NCI-H446 treated with DMSO at 0.1 percent for 48 hours (cell line): ENCODE measurements around the gene SBNO2.
"Not testable (repeated sequence)": the region's sequence is repeated elsewhere in the genome, so short reads cannot be mapped to it uniquely, and the experiment has no call there.

Experiments
- DNase-seq: peaks from one replicate; lab custom pipeline; 2025; lab: John Stamatoyannopoulos, UW

SBNO2 gene

DNA sequence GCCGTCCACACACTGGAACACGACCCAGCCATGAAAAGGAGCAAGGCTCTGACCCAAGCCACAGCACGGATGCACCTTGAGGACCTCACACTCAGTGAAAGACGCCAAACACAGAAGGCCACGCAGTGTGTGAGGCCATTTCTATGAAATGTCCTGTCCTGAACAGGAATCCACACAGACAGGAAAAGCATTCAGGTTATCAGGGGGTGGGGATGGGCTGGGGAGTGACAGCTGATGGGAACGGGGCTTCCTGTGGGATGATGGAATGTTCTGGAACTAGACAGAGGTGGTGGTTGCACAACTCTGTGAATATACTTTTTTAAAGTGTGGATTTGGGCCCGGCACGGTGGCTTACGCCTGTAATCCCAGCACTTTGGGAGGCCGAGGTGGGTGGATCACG, 39.6 kb downstream of the SBNO2 start:
- no peak for DNase-seq

DNA sequence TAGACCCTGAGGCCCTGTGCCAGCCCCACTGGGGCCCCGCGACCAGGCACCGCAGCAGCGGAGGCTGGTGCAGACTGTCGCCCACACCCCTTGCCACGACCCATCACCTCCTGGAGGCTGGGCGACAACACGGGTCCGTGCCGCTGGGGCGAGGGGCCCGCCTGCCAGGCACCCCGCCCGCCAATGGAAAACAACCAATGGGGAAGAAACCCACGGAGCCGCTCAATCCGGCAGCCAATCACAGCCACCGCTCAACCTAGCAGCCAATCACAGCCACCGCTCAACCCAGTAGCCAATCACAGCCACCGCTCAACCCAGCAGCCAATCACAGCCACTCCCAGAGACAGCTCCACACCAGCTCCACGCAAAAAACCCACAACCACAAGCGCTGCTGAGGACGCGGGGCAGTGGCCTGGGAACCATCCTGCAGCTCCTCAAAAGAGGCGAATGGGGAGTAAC, 40.6 kb downstream of the SBNO2 start:
- DNase-seq: no peak

DNA sequence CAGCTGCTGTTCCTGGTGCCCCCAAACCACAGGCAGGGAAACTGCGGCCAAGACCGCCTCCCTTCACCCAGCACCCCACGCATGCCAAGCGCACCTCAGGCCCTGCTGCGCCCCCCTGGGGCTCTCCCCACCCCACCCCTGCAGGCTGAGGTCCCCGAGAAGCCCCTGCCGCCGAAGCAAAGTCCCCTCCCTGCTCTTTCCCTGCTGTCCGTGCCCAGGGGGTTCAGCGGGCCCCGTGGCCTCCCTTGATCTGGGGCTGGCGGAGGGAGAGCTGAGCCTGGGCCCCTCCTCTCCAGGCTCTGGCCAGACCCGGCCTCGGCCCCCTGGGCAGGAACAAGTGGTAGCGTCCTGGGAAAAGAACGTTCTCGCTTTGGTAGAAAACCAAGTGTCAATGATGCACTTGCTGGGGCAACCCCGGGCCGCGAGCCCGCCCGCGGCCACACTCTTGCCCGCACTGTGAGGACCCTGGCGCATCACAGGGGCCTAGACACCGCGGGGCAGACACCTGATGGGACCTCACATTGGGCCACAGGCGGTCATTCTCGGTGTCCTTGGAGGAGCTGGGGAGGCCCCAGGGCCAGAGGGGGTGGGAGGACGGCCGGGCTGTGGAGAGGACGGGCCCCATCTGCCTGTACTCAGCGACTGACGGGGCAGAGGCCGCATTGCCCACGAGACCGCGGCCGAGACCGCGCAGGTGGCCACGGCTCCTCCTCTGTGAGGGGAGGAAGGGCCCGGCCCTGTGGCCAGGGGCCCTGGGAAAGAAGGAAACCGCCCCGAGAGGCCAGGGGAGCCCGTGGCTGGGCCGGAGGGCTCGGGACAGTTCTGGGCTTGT, 41.3 kb downstream of the SBNO2 start:
- no peak for DNase-seq

DNA sequence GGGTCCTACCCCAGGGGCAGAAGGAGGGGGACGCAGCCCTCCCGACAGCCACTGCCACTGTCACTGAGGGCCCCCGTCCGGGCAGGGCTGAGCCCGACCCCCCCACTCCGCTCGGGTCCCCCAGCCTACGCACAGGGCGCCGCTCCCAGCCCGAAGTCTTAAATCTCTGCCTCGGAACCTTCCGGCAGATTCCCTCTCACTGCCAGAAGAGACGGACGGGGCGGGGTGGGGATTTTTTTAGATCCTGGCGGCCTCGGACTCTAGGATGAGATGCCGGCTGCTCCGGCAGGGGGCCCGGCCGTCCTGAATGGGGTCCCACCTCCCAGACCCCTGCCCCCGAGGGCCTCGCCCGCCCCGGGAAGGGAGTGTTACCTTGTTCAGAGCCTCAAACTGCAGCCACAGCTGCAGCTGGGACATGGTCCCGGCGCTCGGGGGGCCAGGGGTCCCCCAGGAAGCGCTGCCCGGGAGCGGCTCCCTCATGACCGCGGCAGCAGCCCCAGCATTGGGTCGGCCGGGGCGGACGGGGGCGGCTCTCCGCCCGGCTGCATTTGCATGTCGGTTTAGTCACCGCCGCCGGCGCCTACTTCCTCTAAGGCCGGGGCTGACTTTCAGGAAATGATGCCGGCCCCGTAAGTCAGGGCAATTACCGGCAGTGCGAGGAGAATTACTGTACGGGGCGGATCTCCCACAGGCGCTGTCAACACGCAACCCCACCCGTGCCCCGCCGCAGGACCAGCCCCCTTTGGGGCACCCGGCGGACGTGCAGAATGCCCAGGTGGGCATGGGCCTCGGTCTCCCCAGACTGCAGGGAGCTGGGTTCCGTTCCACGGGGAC, 42.1 kb downstream of the SBNO2 start:
- no peak for DNase-seq

DNA sequence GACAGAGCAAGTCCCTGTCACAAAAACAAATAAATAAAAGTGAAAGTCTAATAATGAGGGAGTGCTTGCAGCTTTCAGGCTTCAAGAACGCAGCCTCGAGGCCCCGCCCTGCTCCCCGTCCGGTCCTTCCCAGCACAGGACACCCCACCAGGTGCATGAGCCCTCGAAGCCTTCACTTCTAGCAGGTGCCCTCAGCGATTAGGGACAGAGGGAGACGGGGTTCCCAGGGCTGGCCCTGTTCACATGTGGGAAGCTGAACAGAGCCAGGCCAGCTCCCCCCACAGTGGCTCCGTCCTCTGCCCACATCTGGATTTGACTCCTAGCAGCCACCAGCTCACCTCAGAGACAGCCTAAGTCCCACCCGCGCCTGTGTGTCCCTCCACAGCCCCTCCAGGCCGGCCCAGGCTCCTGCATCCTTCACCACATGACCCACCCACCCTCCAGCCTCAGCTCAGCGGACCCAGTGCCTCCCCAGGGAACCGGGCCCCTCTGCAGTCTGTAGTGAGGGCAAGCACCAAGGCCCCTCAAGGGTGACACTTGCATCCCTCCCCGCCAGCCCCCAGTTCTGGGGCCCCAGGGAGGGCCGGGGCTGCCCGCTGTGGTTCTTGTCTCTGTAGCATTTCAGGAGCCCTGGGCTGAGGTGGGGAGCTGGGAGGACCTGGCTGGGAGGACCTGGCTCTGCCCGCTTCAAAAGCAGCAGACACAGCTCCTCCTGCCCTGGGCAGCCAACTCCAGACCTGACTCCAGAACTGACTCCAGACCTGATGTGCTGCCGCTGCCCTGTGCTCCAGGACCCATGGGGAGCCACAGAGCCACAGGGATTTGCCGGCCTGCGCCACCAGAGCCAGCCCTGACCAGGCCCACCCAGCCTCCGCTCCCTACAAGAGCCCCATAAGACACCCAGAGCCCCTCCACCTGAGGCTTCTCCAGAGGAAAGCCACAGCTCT, 43.0 kb downstream of the SBNO2 start:
- DNase-seq: no peak

DNA sequence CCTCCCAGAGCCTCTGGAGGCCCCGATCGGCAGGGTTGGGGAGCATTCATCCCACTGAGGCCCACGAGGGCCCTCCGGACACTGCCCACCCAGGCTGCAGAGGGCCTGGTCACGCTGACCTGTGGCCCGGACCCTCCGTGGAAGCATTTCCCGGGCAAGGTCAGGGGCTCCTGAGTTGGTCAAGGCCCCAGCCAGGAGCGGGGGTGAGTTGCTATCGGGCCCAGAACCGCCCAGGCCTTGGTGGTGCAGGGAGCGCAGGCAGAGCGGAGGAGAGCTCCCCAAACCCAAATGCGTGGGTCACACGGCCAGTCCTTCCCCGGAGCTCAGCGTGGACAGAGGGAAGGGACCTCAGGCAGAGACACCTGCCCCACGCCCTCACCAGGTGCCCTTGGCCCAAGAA, 44.5 kb downstream of the SBNO2 start:
- DNase-seq: no peak

DNA sequence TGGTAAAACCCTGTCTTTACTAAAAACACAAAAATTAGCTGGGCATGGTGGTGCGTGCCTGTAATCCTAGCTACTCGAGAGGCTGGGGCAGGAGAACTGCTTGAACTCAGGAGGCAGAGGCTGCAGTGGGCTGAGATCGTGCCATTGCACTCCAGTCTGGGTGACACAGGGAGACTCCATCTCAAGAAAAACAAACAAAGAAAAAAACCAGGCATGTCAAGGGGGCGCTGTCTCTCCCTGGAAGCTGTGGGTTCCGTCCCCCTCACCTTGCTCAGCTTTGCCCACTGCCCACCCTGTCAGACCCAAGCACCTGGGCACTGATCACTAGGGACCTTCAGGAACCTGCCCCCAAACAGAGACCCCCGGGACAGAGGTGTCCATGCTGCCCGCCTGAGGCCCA, 45.0 kb downstream of the SBNO2 start:
- DNase-seq: not testable (repeated sequence)

DNA sequence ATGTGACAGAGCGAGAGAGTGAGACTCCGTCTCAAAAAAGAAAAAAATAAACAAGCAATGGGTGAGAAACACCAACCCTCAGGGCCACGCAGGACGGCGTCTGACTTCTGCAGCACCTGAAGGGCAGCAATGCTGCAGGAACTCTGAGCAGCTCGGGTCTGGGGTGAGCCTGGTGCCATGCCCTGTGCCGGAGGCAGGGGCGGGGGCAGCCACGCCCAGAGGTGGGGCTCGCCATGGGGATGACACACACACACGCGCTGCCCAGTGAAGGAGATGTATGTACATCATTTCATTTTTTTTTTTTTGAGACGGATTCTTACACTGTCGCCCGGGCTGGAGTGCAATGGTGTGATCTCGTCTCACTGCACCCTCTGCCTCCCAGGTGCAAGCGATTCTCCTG, 46.0 kb downstream of the SBNO2 start:
- DNase-seq: no peak

DNA sequence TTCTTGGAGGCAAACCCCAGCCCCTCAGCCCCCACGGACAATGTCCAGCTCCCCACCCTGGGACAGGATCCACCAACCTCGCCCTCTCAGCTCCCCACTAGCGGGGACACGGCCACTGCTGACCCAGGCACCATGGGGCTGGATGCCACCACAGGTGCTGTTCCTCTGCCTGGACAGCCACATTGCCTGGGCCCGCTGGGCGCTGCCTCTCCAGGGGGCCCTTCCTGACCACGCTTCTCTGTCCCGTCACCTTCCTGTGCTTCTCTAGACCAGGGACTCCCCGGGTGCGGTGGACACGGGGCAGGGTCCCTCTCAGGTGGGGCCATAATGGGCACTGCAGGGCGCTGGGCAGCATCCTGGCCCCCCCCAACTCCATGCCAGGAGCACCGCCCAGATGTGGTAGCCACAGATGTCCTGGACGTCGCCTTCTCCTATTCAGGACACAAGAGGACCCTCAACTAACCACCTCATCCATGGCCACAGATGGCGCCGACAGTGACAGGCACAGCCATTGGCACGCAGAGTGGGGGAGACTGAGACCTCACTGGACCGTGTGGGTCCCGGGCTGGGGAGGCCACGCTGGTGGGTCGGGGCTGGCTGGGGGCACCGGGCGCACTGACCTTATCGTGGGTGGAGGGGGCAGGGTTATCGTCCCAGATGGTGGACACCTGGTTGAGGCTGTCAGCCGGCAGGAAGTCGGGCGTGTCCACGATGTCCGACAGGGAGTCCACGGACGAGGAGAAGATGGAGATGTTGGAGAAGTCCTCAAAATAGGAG, 46.9 kb downstream of the SBNO2 start:
- no peak for DNase-seq

DNA sequence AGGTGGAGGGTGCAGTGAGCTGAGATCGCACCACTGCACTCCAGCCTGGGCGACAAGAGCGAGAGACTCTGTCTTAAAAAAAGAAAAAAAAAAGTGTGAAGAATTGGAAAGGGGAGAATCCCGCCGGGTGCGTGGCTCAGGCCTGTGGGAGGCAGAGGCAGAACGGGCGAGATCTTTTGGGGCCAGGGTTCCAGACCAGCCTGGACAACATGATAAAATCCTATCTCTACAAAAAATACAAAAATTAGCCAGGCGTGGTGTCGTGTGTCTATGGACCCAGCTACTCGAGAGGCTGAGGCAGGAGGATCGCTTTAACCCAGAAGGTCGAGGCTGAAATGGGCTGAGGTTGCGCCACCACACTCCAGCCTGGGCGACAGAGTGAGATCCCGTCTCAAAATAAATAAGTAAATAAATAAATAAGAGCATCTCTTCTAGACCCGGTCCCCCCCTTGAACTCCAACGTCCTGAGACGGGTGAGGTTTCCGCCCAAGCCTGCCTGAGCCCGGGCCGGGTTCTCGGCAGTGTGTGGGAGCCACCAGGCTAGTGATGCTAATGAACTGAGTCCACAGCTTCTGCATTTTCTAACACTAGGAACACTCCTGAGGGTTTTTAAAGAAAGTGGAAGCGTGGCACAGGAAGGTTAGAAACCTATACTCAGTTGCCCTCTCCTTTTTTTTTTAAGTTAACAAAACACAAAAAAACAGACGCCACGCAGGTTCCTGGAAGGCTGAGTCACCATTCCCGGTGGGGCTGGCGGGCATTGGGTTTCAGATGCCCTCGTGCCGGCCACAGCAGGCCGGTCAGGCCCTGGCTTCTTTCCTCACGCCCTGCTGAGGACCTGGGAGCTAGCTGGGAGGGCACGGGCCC, 48.2 kb downstream of the SBNO2 start:
- no peak for DNase-seq

DNA sequence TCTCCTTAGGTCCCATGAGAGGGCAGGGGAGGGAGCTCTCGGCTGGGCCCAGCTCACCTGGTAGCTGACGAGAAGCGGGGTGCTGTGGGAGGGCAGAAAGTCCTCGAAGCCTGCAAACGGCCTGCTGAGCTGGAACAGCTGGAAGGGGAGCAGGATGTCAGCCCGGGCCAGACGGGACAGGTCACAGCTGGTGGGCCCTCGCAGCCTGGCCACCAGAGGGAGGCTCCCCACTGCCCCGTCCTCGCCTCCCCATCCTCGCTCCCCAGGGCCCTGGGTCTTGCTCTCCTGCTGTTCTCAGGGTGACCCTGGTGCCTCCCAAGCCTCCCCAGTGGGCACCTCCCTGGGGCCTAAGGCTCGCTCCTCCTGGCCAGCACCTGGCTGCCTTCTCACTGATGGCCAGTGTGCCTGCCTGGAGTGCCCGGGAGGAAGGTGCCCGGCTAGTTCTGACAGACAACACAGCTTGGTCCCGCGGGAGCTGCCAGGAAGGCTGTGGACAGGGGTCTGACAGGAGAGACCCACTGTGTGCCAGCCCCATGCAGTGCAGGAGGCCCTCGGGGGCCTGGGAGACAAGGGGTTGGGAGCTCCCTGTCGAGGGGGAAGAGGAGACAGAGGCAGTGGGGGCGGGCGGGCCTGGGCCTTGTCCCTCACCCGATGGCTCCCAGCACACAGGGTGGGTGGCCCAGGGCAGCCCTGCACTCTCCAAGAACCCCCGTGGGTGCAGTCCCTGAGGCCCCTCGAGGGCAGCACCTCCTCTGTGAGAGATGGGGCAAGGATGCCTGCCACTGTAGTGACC, 50.0 kb downstream of the SBNO2 start:
- DNase-seq: no peak

DNA sequence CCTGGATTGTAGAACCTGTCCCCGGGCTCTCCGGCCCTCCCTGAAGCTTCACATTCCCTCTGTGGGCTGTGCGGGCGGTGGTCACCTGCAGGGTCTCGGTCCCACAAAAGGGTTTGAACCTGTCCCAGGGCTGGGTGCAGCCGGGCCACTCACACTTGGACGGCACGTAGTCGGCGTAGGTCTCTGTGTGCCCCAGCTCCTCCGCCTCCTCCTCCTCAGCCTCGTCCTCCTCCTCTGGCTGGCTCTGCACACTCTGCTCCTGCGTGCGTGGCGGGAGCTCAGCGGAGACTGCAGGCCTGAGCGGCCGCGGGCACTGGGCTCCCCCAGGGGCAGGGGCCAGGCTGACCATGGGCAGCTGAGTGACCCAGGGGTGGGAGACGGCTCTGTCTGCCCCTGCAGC, 50.7 kb downstream of the SBNO2 start:
- DNase-seq: no peak

DNA sequence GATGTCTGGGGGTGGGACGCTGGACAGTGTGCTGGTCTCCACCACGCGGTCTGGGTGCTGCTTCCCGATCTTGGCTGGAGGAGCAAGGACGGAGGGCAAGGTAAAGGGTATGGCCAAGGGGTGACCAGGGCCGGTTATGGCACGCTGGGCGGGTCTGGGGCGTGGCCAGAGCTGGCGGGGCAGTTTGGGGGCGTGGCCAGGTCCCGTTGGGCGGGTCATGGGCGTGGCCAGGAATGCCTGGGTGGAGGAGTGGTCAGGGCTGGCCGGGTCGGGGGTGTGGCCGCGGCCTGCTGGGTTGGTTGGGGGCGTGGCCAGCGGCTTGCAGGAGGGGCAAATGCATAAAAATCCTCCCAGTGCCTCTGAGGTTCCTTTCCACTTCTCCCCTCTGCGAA, 51.1 kb downstream of the SBNO2 start:
- DNase-seq: no peak

DNA sequence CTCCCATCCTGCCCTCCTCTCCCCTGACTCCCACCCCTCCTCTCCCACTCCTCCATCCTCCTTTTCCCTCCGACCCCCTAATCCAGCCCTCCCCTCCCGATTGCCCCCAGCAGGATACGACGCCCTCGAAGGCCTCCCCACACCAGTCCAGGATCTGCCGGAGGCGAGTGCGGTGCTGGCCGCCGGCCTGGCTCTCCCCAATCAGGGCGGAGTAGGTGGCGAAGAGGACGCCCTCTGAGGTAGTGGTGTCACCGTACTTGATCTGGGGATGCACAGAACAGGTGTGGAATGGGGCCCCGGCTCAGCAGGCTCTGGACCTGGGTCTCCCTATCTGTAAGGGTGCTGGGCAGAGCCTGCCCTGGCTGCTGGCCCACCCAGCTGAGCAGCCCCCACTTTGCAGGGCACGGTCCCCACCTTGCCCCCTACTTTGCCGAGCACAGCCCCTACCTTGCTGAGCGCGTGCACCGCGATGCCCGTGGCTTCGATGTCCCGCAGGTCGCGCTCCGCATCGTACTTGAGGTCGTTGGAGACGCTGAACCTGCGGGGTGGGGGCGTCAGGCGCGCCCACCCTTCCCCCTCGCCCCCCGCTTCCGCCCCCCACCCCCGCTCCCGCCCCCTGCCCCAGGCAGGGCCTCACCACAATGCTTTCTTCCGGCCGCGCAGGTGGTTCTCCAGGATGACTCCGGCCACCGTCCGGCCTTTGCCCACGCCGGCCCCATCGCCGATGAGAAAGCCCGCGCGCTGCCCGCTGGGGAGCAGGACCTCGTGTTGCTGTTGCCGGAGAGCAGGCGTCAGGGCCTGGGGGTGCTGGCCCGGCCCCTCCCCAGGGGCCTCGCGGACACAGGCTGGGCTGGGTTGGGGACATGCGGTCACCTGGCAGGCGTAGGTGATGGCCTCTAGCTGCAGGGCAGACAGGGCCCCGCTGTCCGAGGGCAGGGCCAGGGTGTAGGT, 51.8 kb downstream of the SBNO2 start:
- DNase-seq: no peak

DNA sequence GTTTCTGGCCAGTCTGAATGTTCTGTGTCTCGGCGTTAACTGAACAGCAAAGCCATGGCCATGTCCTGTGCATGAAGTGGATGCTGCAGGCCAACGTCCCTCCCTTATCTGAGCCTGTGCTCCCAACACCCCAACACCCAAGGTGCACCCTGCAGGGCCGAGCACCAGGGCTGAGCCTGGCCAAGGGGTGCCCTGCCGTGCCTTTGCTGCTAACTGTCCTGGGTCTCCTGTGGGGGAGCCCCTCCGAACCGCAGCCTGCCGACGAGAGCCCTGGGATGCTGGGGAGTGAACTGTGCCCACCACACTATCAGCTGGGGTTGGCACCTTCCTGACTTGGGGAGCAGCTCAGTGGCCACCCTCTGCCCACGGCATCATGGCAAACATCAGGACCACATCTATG, 52.7 kb downstream of the SBNO2 start:
- no peak for DNase-seq

DNA sequence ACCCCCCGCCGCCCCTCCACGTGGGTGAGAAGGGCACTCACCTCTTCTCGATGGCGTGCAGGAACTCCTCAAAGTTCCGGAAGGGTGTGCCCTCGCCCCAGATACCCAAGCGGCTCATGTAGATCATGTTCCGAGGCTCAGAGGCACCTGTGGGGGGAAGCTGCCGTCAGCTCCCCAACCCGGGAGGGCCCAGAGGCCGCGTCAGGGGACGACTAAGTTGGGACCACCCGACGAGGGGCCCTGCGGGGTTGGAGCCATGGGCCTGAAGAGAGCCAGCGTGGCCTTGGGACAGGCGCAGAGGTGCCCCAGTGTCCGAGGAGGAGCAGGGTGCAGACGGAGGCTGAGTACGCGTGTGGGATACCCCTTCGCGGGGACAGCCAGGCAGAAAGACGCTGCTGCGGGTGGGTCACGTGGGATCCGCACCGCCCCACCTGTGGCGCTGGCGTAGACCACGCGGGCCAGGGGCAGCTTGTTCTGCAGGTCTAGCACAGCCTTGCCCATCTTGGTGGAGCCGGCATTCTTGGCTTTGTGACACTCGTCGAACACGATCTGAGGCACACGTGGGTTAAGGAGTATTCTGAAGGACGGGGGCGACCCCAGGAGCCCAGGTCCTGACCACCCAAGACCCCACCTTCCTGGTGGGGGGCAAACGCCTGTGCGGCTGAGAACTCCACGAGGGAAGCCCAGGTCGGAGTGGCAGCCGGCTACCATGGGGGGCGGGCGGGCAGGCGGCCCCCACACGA, 54.4 kb downstream of the SBNO2 start:
- DNase-seq: no peak

DNA sequence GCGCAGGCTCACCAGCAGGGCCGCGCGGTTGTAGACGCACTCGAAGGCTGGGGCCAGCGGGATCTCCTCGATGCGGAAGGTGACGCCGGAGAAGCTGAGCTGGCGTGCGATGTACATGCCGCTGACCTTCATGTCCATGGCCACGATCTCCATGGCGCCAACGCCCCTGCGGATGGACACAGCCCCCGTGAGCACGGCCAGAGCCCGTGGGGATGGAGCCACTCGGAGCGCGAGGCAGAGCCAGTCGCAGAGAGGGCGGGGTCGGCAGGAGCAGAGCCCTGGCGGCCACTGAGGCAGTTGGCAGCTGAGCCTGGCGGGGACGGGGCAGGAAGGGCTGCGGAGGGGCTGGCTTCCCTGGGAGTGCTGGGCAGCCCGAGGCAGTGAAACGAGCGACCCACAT, 55.1 kb downstream of the SBNO2 start:
- DNase-seq: no peak

DNA sequence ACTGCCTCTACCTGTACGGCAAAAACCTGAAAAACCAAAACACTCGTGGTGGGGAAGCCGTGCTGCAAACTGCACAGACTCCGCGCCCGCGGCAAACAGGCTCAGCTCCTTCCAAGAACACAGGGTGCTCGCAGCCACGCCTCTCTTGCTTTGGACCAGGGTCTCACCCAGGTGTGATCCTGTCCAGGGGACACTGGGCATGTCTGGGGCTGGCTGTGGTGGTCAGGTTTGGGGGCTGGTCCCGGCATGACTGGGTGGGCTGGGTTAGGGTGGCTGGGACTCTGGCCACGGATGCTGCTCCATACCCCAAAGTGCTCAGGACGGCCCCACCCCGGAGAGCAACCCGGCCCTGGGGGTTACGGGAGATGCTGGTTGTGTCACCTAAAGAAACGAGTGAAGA, 56.4 kb downstream of the SBNO2 start:
- DNase-seq: no peak
